Measurements from ENCODE around the gene GPR107.

Gene GPR107

GRCh38 chr9:130186839-130187522 lies 133.3 kb downstream of the GPR107 start:
- no peak for DNase-seq

DNA sequence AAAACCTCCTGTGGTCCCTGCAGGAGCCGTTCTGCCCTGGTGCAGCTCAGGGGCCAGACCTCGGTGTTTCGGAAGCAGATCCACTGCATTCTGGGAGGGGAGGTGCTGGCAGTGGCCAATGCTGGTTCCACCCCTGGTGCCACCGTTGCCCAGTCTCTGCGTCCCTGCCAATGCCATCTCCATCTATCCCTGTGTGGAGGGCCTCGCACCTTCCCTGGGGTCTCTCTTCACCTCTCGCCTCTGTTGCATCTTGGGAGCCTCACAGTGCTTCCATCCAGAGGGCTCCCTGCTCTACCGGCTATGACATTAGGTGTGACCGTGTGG lies 133.8 kb downstream of the GPR107 start:
- DNase-seq = no peak

- no peak for DNase-seq
Observed at GRCh38 chr9:130188860-130189481, 135.3 kb downstream of the GPR107 start.

Data from activated CD8-positive, alpha-beta memory T cell treated with anti-CD3 and anti-CD28 coated beads for 24 hours (primary cell).